NCI-H2227 (cell line): Measurements from ENCODE around the gene TRPM8.
A peak's percentile ranks its signal among the peaks of the same experiment; 100 is the strongest.
"Not testable (repeated sequence)": the region's sequence is repeated elsewhere in the genome, so short reads cannot be mapped to it uniquely, and the experiment has no call there.

ENCODE experiments used
- DNase-seq: peaks from one replicate; lab custom pipeline; 2025; ENCODE audit not compliant: unreplicated experiment; lab: John Stamatoyannopoulos, UW

The TRPM8 gene

GRCh38 chr2:233917116-233917515 is at the start of gene TRPM8:
TSS of gene TRPM8 (plus strand) at chr2:233917373. CDS start at chr2:233926538, 9,165 bp downstream.
- DNase-seq, result no peak

GRCh38 chr2:233867993-233868532 is 49.1 kb upstream of the TRPM8 start, which contains the start of gene MSL3B:
TSS of gene MSL3B (minus strand) at chr2:233868386.
- peak; percentile 90 for DNase-seq

- DNase-seq, result no peak
Measured at GRCh38 chr2:233871432-233871831, 45.7 kb upstream of the TRPM8 start.

GRCh38 chr2:233872125-233872524 is 45.0 kb upstream of the TRPM8 start:
- DNase-seq, result not testable (repeated sequence)

- no peak for DNase-seq
Measured at GRCh38 chr2:233882353-233882752, 34.8 kb upstream of the TRPM8 start.

GRCh38 chr2:233892793-233893192 is 24.4 kb upstream of the TRPM8 start:
- no peak for DNase-seq

GRCh38 chr2:233896253-233896652 is 20.9 kb upstream of the TRPM8 start:
- DNase-seq, result not testable (repeated sequence)

GRCh38 chr2:233901367-233901766 is 15.8 kb upstream of the TRPM8 start:
- DNase-seq, result no peak

- DNase-seq, result no peak
Measured at GRCh38 chr2:233901884-233902283, 15.3 kb upstream of the TRPM8 start.

- DNase-seq, result no peak
Measured at GRCh38 chr2:233905945-233906344, 11.2 kb upstream of the TRPM8 start.

- no peak for DNase-seq
Measured at GRCh38 chr2:233907627-233908026, 9.5 kb upstream of the TRPM8 start.

GRCh38 chr2:233912691-233913423 is 4.3 kb upstream of the TRPM8 start:
- no peak for DNase-seq

- DNase-seq, result peak; percentile 31
Measured at GRCh38 chr2:233915128-233915527, 2.0 kb upstream of the TRPM8 start.

GRCh38 chr2:233919319-233919718 is 2.1 kb downstream of the TRPM8 start:
- DNase-seq, result no peak

GRCh38 chr2:233919938-233920337 is 2.8 kb downstream of the TRPM8 start:
- DNase-seq, result no peak

GRCh38 chr2:233922471-233922870 is 5.3 kb downstream of the TRPM8 start:
- DNase-seq, result no peak

- DNase-seq, result no peak
Measured at GRCh38 chr2:233925402-233925801, 8.2 kb downstream of the TRPM8 start.

GRCh38 chr2:233926806-233927205 is 9.6 kb downstream of the TRPM8 start:
- no peak for DNase-seq

GRCh38 chr2:233928594-233929351 is 11.6 kb downstream of the TRPM8 start:
- DNase-seq, result no peak

- DNase-seq, result no peak
Measured at GRCh38 chr2:233929352-233930022, 12.3 kb downstream of the TRPM8 start.

GRCh38 chr2:233934524-233934923 is 17.4 kb downstream of the TRPM8 start:
- no peak for DNase-seq
